Occipital lobe (tissue), 2 donors: ENCODE results near the gene ATXN1L. TPM values are rescaled to one million over a fixed set of nuclear protein-coding genes. Genes with fewer than 3 reads are reported as not detected.
"Not testable (repeated sequence)": the region's sequence is repeated elsewhere in the genome, so short reads cannot be mapped to it uniquely, and the experiment has no call there.

Source experiments
- DNase-seq: peaks from one replicate; lab custom pipeline; 2025; lab: John Stamatoyannopoulos, UW
- total RNA-seq: library from RNA; depleted of rRNA; stranded (reverse); fragments of >200 nt; gene quantifications from one replicate; pipeline ENCODE4 v1.2.3, GENCODE V29; 2014

The ATXN1L gene, protein sequence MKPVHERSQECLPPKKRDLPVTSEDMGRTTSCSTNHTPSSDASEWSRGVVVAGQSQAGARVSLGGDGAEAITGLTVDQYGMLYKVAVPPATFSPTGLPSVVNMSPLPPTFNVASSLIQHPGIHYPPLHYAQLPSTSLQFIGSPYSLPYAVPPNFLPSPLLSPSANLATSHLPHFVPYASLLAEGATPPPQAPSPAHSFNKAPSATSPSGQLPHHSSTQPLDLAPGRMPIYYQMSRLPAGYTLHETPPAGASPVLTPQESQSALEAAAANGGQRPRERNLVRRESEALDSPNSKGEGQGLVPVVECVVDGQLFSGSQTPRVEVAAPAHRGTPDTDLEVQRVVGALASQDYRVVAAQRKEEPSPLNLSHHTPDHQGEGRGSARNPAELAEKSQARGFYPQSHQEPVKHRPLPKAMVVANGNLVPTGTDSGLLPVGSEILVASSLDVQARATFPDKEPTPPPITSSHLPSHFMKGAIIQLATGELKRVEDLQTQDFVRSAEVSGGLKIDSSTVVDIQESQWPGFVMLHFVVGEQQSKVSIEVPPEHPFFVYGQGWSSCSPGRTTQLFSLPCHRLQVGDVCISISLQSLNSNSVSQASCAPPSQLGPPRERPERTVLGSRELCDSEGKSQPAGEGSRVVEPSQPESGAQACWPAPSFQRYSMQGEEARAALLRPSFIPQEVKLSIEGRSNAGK
- 10.5 TPM for total RNA-seq

DNA sequence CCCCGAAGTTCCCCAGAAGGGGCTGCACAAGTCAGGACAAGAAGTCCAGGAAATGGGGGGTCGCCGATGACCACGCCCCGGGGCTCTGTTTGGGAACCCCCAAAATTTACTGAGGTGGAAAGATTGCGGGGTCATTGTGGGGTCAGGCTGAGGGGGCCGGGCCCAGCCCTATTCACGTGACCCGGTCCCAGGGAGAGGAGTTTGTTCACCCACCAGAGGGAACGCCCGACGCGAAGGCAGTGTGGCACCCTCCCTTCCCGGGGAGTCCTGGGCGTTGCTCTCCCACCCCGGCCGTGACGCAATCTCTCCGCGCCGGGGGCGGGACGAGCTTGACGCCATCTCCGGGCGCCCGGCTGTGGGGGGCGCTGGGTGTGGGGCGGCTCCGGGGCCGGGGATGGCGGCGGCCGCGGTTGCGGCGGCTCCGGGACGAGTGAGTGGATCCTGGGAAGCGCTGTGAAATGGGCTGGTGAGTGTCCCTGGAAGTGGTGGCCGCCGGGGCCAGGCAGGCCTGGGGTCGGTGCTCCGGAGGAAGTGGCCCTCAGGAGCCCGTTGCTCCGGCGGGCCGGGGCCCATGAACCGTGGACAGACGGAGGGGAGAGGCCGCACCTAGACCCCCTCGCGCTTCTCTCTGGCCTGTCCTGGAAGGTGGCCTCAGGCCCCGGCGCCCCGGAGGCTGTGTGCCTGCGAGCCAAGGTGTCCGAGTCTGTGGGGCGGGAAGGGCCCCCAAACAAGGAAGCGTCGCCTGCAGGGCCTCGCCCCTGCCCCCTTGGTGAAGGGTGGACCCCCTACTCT lies at the start of gene ATXN1L:
ATXN1L (plus strand) TSS at position 338 of the 792 bp plus-strand sequence. CDS start 3,765 bp downstream, outside the sequence.
- peak; percentile 83 for DNase-seq

- DNase-seq: no peak
Observed at GRCh38 chr16:71796501-71797097, 49.2 kb upstream of the ATXN1L start.

GRCh38 chr16:71803305-71803690 lies 42.5 kb upstream of the ATXN1L start:
- DNase-seq: no peak

DNA sequence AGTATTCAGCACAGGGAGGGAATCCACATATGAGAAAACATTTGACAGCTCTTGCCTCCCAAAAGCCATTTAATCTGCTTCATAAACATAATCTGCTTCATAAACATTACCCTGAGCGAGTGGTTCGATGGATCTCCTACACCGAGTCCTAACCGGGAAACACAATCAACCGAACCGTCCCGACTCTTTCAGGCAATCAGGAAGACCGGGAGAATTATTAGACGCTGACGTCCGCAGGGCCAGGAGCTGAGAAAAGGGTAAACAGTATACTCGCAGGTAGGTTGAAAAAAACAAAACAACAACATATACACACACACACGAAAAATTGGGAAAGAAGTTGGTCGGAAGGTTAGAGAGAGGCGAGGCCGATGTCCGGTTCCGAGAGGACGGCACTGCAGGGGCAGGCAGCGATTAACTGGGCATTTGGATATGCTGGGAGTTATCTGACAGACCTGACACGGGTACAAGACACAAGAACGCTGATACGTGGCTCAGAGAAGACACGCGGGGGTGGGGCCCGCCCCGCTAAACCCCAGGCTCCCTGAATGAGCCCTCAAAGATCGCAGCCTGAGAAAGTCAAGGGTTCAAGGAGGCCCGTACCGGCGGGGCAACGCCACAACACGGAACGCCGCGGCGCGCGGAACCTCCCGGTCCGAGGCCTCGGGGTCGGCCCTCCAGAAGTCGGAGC lies 37.7 kb upstream of the ATXN1L start:
- peak; percentile 22 for DNase-seq

DNA sequence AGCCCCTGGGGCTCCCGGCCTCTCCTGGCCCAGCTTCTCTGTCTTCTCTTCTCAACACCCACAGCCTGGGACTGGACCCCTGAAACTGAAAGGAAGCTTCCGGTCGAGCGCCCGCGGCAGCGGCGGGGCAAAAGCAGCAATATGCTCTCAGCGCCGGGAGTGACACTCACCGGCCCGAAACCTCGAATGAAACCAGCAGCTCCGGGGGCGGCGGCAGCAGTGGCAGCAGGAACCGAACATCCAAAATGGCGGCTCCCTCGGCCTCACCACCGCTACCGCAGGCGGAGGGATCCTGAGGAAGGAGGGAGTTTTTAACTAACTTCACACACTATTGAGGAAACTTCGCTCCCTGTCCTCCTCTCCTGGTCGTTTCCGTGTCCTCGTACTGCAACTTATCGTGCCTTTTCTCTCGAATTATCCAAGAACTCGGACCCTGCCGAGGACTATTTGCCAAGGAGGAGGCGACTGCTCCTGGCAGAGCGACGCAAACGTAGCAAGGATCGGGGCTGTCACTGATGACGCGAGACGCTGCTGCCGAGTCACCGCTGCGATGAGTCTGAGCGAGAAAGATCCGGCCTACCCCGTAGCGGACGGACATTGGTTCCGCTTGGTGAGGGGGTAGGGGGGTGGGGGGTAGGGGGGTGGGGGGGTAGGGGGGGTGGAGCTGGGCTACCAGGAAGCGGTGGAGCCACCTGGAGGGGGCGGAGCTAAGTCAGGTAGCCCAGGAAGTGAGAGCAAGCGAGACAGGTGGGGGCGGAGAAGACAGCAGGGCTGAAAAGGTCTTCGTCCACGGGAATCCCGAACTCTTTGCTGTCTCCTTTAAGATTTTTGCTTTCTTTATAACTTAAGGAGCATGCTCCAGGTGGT lies 37.0 kb upstream of the ATXN1L start, which contains the start of gene AP1G1:
AP1G1 (minus strand) TSS at position 242 of the 867 bp plus-strand sequence. CDS start 19,355 bp downstream, outside the sequence.
- DNase-seq: peak; percentile 94

DNA sequence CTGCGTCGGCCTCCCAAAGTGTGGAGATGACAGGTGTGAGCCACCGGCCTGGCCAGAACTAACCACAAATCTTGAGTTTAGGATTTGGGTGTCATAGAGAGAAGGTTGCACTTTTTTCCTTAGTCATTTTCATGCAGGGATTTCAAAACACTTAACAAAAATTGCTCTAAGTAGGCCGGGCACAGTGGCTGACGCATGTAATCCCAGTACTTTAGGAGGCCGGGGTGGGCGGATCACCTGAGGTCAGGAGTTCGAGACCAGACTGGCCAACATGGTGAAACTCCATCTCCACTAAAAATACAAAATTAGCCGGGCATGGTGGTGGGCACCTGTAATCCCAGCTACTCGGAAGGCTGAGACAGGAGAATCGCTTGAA lies 35.6 kb upstream of the ATXN1L start:
- DNase-seq: not testable (repeated sequence)

GRCh38 chr16:71811261-71811803 lies 34.4 kb upstream of the ATXN1L start:
- no peak for DNase-seq

DNA sequence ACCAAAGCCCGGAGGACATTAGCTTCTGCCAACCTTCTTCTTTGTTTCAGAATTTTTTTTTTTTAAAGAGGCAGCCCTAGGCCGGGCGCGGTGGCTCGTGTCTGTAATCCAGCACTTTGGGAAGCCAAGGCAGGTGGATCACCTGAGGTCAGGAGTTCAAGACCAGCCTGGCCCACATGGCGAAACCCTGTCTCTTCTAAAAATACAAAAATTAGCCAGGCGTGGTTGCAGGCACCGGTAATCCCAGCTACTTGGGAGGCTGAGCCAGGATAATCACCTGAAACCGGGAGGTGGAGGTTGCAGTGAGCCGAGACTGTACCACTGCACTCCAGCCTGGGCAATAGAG lies 28.6 kb upstream of the ATXN1L start:
- DNase-seq: not testable (repeated sequence)

- no peak for DNase-seq
Observed at GRCh38 chr16:71826533-71827017, 19.2 kb upstream of the ATXN1L start.

- no peak for DNase-seq
Observed at GRCh38 chr16:71830359-71830758, 15.4 kb upstream of the ATXN1L start.

DNA sequence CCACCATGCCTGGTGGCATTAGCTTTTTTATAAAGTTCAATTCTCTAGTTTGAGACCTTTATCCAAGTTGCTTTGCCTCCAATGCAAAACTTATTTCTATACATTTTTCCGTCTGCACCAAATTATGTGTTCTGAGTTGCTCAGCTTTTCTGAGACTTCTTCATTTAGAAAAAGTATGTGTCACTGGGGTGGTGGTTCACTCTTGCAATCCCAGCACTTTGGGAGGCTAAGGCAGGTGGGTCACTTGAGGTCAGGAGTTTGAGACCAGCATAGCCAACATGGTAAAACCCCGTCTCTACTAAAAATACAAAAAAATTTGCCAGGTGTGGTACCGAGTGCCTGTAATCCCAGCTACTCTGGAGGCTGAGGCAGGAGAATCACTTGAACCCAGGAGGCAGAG lies 14.1 kb upstream of the ATXN1L start:
- not testable (repeated sequence) for DNase-seq

DNA sequence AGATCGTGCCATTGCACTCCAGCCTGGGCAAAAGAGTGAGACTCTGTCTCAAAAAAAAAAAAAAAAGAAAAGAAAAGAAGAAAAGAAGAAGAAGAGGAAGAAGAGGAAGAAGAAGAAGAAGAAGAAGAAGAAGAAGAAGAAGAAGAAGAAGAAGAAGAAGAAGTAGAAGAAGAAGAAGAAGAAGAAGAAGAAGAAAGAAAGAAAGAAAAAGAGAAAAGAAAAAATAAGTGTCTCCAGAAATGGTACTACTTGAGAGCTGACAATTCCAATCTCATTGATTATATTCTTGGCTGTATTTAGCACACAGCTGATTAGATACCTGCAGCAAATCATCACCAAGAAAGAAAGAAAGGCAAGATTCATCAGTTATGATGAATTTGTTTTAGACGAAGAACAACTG lies 13.7 kb upstream of the ATXN1L start:
- not testable (repeated sequence) for DNase-seq

- DNase-seq: no peak
Observed at GRCh38 chr16:71834291-71834690, 11.5 kb upstream of the ATXN1L start.

DNA sequence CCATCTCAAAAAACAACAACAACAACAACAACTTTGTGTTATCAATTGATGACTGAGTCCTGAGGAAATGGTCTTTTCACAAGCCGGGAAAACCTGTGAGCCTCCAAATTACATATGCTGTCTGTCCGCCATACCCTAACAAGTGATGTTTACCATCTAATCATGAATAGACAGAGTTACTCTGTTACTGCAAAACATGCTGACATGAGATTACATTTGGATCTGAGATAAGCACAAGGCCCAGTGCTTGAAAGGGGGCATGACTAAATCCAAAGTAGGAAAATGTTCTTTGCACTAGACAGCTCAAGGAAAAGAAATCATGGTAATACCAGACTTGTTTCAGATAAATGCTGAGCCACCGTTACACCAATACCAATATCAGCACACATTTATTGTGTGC lies 8.6 kb upstream of the ATXN1L start:
- no peak for DNase-seq

- no peak for DNase-seq
Observed at GRCh38 chr16:71840052-71840451, 5.7 kb upstream of the ATXN1L start.

GRCh38 chr16:71843572-71843971 lies 2.2 kb upstream of the ATXN1L start:
- DNase-seq: no peak

- DNase-seq: no peak
Observed at GRCh38 chr16:71846431-71846830, 655 bp downstream of the ATXN1L start.

DNA sequence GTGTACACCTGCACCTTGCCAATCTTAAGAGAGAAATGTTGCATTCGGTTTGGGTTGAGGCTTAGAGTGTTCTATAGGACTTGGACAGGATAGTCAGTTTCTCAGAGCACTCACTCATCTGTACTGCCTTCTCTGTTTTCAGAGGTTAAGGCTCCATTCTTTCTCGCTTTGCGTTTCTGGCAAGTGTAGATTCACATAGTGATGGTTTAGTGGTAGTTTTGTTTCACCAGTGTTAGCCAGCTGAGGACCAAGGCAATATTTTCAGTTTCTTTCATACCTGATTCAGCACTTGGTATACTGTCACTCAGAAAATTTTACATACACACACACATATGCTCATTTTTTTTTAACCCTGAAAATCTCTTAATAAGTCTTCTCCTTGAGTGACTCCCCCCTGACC lies 1.3 kb downstream of the ATXN1L start:
- DNase-seq: no peak

GRCh38 chr16:71848622-71849021 lies 2.8 kb downstream of the ATXN1L start:
- DNase-seq: no peak

DNA sequence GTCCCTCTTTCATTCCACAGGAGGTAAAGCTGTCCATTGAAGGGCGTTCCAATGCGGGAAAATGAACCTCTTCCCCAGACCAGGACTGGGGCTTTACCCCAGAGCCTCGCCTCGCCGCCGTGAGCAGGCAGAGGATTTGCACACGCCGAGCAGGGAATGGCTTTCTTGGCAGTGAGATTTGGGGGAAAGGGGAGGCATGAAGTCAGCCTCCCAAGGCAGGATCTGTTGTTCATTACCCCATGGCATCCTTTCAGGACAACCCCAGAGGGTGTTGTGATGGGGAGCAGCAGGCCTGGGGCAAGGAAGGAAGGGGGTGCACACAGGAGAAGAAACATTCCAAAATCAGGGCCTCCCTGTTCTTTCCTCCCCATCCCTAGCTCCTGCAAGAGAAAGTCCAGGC lies 6.0 kb downstream of the ATXN1L start:
- DNase-seq: no peak
